Loucy (cell line): Measurements from ENCODE around the gene LIM2.

Experiments used
- H2AFZ ChIP-seq: fragments of 200-600 bp; sonication (generic); 2 replicates; pipeline ENCODE4 v1.6.0; 2016; ENCODE audit warnings: antibody characterized with exemption, mild to moderate bottlenecking, low read length, moderate library complexity
- H3F3A ChIP-seq: fragments of 200-600 bp; 2 replicates; pipeline ENCODE4 v1.6.0; 2016; ENCODE audit warnings: antibody characterized with exemption, low read depth, mild to moderate bottlenecking
- H3K27me3 ChIP-seq: fragments of 200-600 bp; sonication (generic); 2 replicates; pipeline ENCODE4 v1.6.1; 2014; ENCODE audit warnings: low read length, mild to moderate bottlenecking; ENCODE audit not compliant: insufficient read depth, poor library complexity, severe bottlenecking
- H3K36me3 ChIP-seq: fragments of 200-600 bp; sonication (generic); 2 replicates; pipeline ENCODE4 v1.6.1; 2016; ENCODE audit warnings: low read length; ENCODE audit not compliant: insufficient read depth
- H3K4me1 ChIP-seq: fragments of 200-600 bp; sonication (generic); 2 replicates; pipeline ENCODE4 v1.5.1; 2014; ENCODE audit warnings: low read length, mild to moderate bottlenecking; ENCODE audit not compliant: insufficient read depth, poor library complexity, severe bottlenecking
- H3K4me2 ChIP-seq: fragments of 200-600 bp; sonication (generic); 2 replicates; pipeline ENCODE4 v1.6.0; 2014; ENCODE audit warnings: antibody characterized with exemption, low read length, low read depth, mild to moderate bottlenecking; ENCODE audit not compliant: poor library complexity, severe bottlenecking
- H3K4me3 ChIP-seq: fragments of 200-600 bp; sonication (generic); 2 replicates; pipeline ENCODE4 v1.5.1; 2014; ENCODE audit warnings: low read length, mild to moderate bottlenecking, mixed read lengths; ENCODE audit not compliant: poor library complexity, severe bottlenecking
- H3K79me2 ChIP-seq: fragments of 200-600 bp; sonication (generic); 2 replicates; pipeline ENCODE4 v1.6.1; 2014; ENCODE audit warnings: low read length; ENCODE audit not compliant: insufficient read depth
- H3K9ac ChIP-seq: fragments of 200-600 bp; sonication (generic); 2 replicates; pipeline ENCODE4 v1.6.0; 2014; ENCODE audit warnings: mild to moderate bottlenecking, low read depth, low read length, moderate library complexity; ENCODE audit not compliant: poor library complexity, severe bottlenecking
- H3K9me2 ChIP-seq: fragments of 200-600 bp; sonication (generic); replicated peaks from 2 replicates; pipeline ENCODE4 v1.6.1; 2016; ENCODE audit warnings: low read depth, low read length, mixed read lengths
- H3K9me3 ChIP-seq: fragments of 200-600 bp; sonication (generic); 2 replicates; pipeline ENCODE4 v1.6.1; 2014; ENCODE audit warnings: mild to moderate bottlenecking, antibody characterized with exemption, low read length, low read depth; ENCODE audit not compliant: insufficient read depth
- H4K20me1 ChIP-seq: fragments of 200-600 bp; sonication (generic); 2 replicates; pipeline ENCODE4 v1.6.0; 2014; ENCODE audit warnings: antibody characterized with exemption, low read length, mild to moderate bottlenecking; ENCODE audit not compliant: insufficient read depth, poor library complexity, severe bottlenecking
- EZH2phosphoT487 ChIP-seq: fragments of 200-600 bp; IDR thresholded peaks from 2 replicates; pipeline ENCODE4 v1.6.1; 2018; ENCODE audit warnings: antibody characterized with exemption, mild to moderate bottlenecking, moderate library complexity, borderline replicate concordance
- TF ChIP-seq, protein P1 (sequence below): fragments of 200-600 bp; sonication (generic); conservative IDR thresholded peaks from 2 replicates; pipeline ENCODE4 v1.5.1; 2014; ENCODE audit warnings: mild to moderate bottlenecking, antibody characterized with exemption, low read length

The LIM2 gene

GRCh38 chr19:51370230-51370629 is 17.5 kb downstream of the LIM2 start:
- no peaks in the 10 kb centered on the region for H3K9me2 ChIP-seq
- H2AFZ ChIP-seq, result no peak overlapping the region
- H3K4me2 ChIP-seq, result peak overlapping the region; percentile 97
- H4K20me1 ChIP-seq, result no peaks in the 10 kb centered on the region
- peaks cover 63% of the 10 kb centered on the region for H3K4me1 ChIP-seq
- H3F3A ChIP-seq, result peaks cover 12% of the 10 kb centered on the region
- H3K9me3 ChIP-seq, result no peaks in the 10 kb centered on the region
- peak overlapping the region; percentile 78 for H3K4me3 ChIP-seq
- H3K79me2 ChIP-seq, result peaks cover 57% of the 10 kb centered on the region
- peak overlapping the region; percentile 96 for H3K9ac ChIP-seq
- H3K36me3 ChIP-seq, result no peaks in the 10 kb centered on the region
- TF ChIP-seq EZH2phosphoT487, result no peak
- TF ChIP-seq, protein P1, sequence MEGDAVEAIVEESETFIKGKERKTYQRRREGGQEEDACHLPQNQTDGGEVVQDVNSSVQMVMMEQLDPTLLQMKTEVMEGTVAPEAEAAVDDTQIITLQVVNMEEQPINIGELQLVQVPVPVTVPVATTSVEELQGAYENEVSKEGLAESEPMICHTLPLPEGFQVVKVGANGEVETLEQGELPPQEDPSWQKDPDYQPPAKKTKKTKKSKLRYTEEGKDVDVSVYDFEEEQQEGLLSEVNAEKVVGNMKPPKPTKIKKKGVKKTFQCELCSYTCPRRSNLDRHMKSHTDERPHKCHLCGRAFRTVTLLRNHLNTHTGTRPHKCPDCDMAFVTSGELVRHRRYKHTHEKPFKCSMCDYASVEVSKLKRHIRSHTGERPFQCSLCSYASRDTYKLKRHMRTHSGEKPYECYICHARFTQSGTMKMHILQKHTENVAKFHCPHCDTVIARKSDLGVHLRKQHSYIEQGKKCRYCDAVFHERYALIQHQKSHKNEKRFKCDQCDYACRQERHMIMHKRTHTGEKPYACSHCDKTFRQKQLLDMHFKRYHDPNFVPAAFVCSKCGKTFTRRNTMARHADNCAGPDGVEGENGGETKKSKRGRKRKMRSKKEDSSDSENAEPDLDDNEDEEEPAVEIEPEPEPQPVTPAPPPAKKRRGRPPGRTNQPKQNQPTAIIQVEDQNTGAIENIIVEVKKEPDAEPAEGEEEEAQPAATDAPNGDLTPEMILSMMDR, result no peak
- no peaks in the 10 kb centered on the region for H3K27me3 ChIP-seq

GRCh38 chr19:51368366-51369282 is 19.1 kb downstream of the LIM2 start, which contains the start of gene CLDND2:
Gene CLDND2 (minus strand): TSS chr19:51369003. CDS start chr19:51368577, 426 bp downstream.
- H3K4me2 ChIP-seq, result peak within 1 kb of the TSS; percentile 89
- peak within 1 kb of the TSS; percentile 93 for H3K9ac ChIP-seq
- no peaks in the 10 kb centered on the region for H3K36me3 ChIP-seq
- no peaks in the 10 kb centered on the region for H3K9me2 ChIP-seq
- peaks cover 69% of the 10 kb centered on the region for H3K79me2 ChIP-seq
- peak within 1 kb of the TSS; percentile 86 for H2AFZ ChIP-seq
- H3K4me1 ChIP-seq, result peaks cover 62% of the 10 kb centered on the region
- H3F3A ChIP-seq, result peaks cover 12% of the 10 kb centered on the region
- H3K4me3 ChIP-seq, result peak within 1 kb of the TSS; percentile 99
- no peaks in the 10 kb centered on the region for H3K27me3 ChIP-seq
- TF ChIP-seq, protein P1, result no peak
- TF ChIP-seq EZH2phosphoT487, result no peak
- no peaks in the 10 kb centered on the region for H3K9me3 ChIP-seq
- H4K20me1 ChIP-seq, result no peaks in the 10 kb centered on the region

GRCh38 chr19:51367565-51368365 is 20.0 kb downstream of the LIM2 start:
- TF ChIP-seq, protein P1, result no peak
- TF ChIP-seq EZH2phosphoT487, result no peak

More at GRCh38 chr19:51367565-51368365, 20.0 kb downstream of the LIM2 start:
- Histone ChIP-seq H3K9ac (peak overlapping the region; percentile 94), H3F3A (peaks cover 9% of the 10 kb centered on the region), H3K4me3 (peak overlapping the region; percentile 99), H3K4me1 (peaks cover 59% of the 10 kb centered on the region), H3K79me2 (peaks cover 69% of the 10 kb centered on the region), H4K20me1 (no peaks in the 10 kb centered on the region), H3K36me3 (no peaks in the 10 kb centered on the region), H3K4me2 (peak overlapping the region; percentile 89), H3K27me3 (no peaks in the 10 kb centered on the region), H3K9me2 (no peaks in the 10 kb centered on the region), H2AFZ (peak overlapping the region; percentile 86), H3K9me3 (no peaks in the 10 kb centered on the region)
